GM12875 (cell line): ENCODE measurements around the gene INPP5A.

Experiments used
- H3K4me3 ChIP-seq: one replicate; pipeline ENCODE4 v1.5.1; 2011; ENCODE audit warnings: low read depth, low read length, control low read depth
- TF ChIP-seq, protein P1 (sequence below): IDR thresholded peaks from 2 replicates; pipeline ENCODE4 v1.5.1; 2011; ENCODE audit warnings: low read depth, mild to moderate bottlenecking, control low read depth, inconsistent platforms, low read length, moderate library complexity, borderline replicate concordance; ENCODE audit not compliant: insufficient read depth

INPP5A gene

DNA sequence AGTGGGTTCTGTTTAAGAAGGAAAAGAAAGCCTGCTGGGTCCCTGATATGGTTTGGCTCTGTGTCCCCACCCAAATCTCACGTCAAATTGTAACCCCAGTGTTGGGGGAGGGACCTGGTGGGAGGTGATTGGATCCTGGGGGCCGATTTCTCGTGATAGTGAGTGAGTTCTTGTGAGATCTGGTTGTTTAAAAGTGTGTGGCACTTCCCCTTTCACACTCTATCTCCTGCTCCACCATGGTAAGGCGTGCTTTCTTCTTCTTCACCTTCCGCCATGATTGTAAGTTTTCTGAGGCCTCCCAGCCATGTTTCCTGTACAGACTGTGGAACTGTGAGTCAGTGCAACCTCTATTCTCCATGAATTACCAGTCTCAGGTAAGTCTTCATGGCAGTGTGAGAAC is 42.6 kb downstream of the INPP5A start:
- H3K4me3 ChIP-seq, result no peak overlapping the region
- TF ChIP-seq, protein P1, sequence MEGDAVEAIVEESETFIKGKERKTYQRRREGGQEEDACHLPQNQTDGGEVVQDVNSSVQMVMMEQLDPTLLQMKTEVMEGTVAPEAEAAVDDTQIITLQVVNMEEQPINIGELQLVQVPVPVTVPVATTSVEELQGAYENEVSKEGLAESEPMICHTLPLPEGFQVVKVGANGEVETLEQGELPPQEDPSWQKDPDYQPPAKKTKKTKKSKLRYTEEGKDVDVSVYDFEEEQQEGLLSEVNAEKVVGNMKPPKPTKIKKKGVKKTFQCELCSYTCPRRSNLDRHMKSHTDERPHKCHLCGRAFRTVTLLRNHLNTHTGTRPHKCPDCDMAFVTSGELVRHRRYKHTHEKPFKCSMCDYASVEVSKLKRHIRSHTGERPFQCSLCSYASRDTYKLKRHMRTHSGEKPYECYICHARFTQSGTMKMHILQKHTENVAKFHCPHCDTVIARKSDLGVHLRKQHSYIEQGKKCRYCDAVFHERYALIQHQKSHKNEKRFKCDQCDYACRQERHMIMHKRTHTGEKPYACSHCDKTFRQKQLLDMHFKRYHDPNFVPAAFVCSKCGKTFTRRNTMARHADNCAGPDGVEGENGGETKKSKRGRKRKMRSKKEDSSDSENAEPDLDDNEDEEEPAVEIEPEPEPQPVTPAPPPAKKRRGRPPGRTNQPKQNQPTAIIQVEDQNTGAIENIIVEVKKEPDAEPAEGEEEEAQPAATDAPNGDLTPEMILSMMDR, result no peak

DNA sequence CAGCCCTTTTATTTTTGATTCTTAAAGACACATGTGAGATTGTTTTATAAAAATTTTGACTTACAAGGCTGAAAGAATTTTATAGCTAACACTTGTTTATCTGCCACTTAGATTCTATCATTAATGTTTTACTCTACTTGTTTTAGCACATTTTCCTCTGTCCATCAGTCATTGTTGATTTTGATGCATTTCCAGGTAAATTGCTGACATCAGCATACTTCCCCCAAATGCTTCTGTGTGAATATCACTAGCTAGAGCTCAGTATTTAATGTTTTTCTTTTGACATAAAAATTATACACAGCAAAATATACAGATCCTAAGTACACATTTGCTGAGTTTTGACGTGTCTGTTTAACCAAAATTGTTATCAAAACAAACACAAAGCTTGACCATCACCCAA is 43.0 kb downstream of the INPP5A start:
- TF ChIP-seq, protein P1, result no peak

GRCh38 chr10:132582137-132582536 is 44.5 kb downstream of the INPP5A start:
- no peak overlapping the region for H3K4me3 ChIP-seq
- TF ChIP-seq, protein P1, result no peak

More for the DNA sequence above, 43.0 kb downstream of the INPP5A start:
- no peak overlapping the region for H3K4me3 ChIP-seq

GRCh38 chr10:132582771-132583170 is 45.2 kb downstream of the INPP5A start:
- TF ChIP-seq, protein P1, result no peak
- H3K4me3 ChIP-seq, result no peak overlapping the region

GRCh38 chr10:132583456-132583855 is 45.9 kb downstream of the INPP5A start:
- TF ChIP-seq, protein P1, result no peak
- H3K4me3 ChIP-seq, result no peak overlapping the region

- no peak overlapping the region for H3K4me3 ChIP-seq
- TF ChIP-seq, protein P1, result no peak
These were observed 46.5 kb downstream of the INPP5A start for GRCh38 chr10:132584081-132584480.

GRCh38 chr10:132585732-132586722 is 48.4 kb downstream of the INPP5A start:
- no peak overlapping the region for H3K4me3 ChIP-seq
- TF ChIP-seq, protein P1, result no peak
